SK-N-SH (cell line): ENCODE measurements around the gene HSPA4L. TPM values are rescaled to one million over a fixed set of nuclear protein-coding genes. Genes with fewer than 3 reads are reported as not detected.

ENCODE experiments used
- CTCF ChIA-PET: fragments of 300-600, 350-600 bp; formaldehyde crosslinking; extraction: SDS; loops from one replicate; lab custom pipeline; 2021; lab: Yijun Ruan, JAX
- POLR2A ChIA-PET: fragments of 350-600 bp; sonication (Branson Sonifier 250); formaldehyde crosslinking; extraction: SDS; loops from one replicate; lab custom pipeline; 2020; ENCODE audit warnings: antibody characterized with exemption, inconsistent platforms; lab: Yijun Ruan, JAX
- DNase-seq: peaks from one replicate; pipeline ENCODE4 v3.0.0; 2012
- H2AFZ ChIP-seq: fragments of 200-600 bp; sonication (generic); 2 replicates; pipeline ENCODE4 v1.8.1; 2016; ENCODE audit warnings: antibody characterized with exemption, mild to moderate bottlenecking, low read depth
- H3F3A ChIP-seq: fragments of 200-600 bp; sonication (generic); replicated peaks from 2 replicates; pipeline ENCODE3; 2016; ENCODE audit warnings: antibody characterized with exemption, mild to moderate bottlenecking; ENCODE audit not compliant: insufficient read depth
- H3K27ac ChIP-seq, 2 experiments: fragments of 200-500 bp in 1 of 2; fragments of 200-600 bp in 1 of 2; sonication (Bioruptor generic) in 1 of 2; sonication (generic), shearing (Covaris generic) in 1 of 2; 2 replicates each; pipeline versions ENCODE4 v1.5.1 to v1.6.1; 2014 to 2016; ENCODE audit warnings: low read depth in 2 of 2, inconsistent platforms in 1 of 2, low read length in 1 of 2, mild to moderate bottlenecking in 1 of 2, mixed read lengths in 1 of 2
- H3K27me3 ChIP-seq: fragments of 200-600 bp; sonication (generic), shearing (Covaris generic); 2 replicates; pipeline ENCODE4 v1.6.1; 2016; ENCODE audit warnings: mixed run types; ENCODE audit not compliant: insufficient read depth
- H3K36me3 ChIP-seq, 2 experiments: fragments of 200-500 bp in 1 of 2; fragments of 200-600 bp in 1 of 2; sonication (Bioruptor generic) in 1 of 2; sonication (generic) in 1 of 2; replicated peaks in 1 of 2; 2 replicates each; pipeline versions ENCODE3 to v1.5.1; 2014 to 2016; ENCODE audit warnings: low read length in 1 of 2, mild to moderate bottlenecking in 1 of 2; ENCODE audit not compliant: insufficient read depth in 2 of 2, control insufficient read depth in 1 of 2
- H3K4me1 ChIP-seq, 2 experiments: fragments of 200-500 bp in 1 of 2; fragments of 200-600 bp in 1 of 2; sonication (Bioruptor generic) in 1 of 2; sonication (generic), shearing (Covaris generic) in 1 of 2; 2 replicates each; pipeline versions ENCODE4 v1.5.1 to v1.6.1; 2014 to 2016; ENCODE audit warnings: low read depth in 1 of 2, low read length in 1 of 2, mixed run types in 1 of 2; ENCODE audit not compliant: insufficient read depth in 2 of 2, control insufficient read depth in 1 of 2
- H3K4me2 ChIP-seq: fragments of 200-600 bp; sonication (generic), shearing (Covaris generic); 2 replicates; pipeline ENCODE4 v1.6.1; 2017; ENCODE audit warnings: mixed run types
- H3K4me3 ChIP-seq, 2 experiments: fragments of 200-500 bp in 1 of 2; fragments of 200-600 bp in 1 of 2; sonication (Bioruptor generic) in 1 of 2; sonication (generic), shearing (Covaris generic) in 1 of 2; 2 replicates each; pipeline versions ENCODE4 v1.5.1 to v1.8.1; 2014 to 2016; ENCODE audit warnings: low read depth in 2 of 2, inconsistent platforms in 1 of 2, low read length in 1 of 2, mild to moderate bottlenecking in 1 of 2, mixed read lengths in 1 of 2, moderate library complexity in 1 of 2
- H3K79me2 ChIP-seq: fragments of 200-600 bp; sonication (generic); 2 replicates; pipeline ENCODE4 v1.8.1; 2017; ENCODE audit warnings: mild to moderate bottlenecking; ENCODE audit not compliant: insufficient read depth
- H3K9ac ChIP-seq: fragments of 200-600 bp; sonication (generic); 2 replicates; pipeline ENCODE4 v1.6.1; 2017; ENCODE audit warnings: mixed run types
- H3K9me2 ChIP-seq: fragments of 200-600 bp; sonication (generic); 2 replicates; pipeline ENCODE4 v1.6.1; 2017; ENCODE audit warnings: mixed run types
- H3K9me3 ChIP-seq: fragments of 200-600 bp; sonication (generic); 2 replicates; pipeline ENCODE4 v1.6.1; 2017; ENCODE audit warnings: mixed run types, mild to moderate bottlenecking, moderate library complexity
- H4K20me1 ChIP-seq: fragments of 200-600 bp; sonication (generic); 2 replicates; pipeline ENCODE4 v1.6.1; 2017; ENCODE audit warnings: mild to moderate bottlenecking, mixed run types; ENCODE audit not compliant: insufficient read depth
- CHD2 ChIP-seq: fragments of 150-350 bp; IDR thresholded peaks from 2 replicates; pipeline ENCODE4 v1.6.1; 2018; ENCODE audit warnings: low read length; ENCODE audit not compliant: partially characterized antibody
- FOXJ3 ChIP-seq: sonication (generic); formaldehyde crosslinking; IDR thresholded peaks from 2 replicates; pipeline ENCODE4 v1.5.1; 2020; ENCODE audit warnings: mild to moderate bottlenecking, missing genetic modification reagents
- GABPA ChIP-seq: IDR thresholded peaks from 2 replicates; pipeline ENCODE4 v1.4.0; 2012; ENCODE audit warnings: low read depth, mild to moderate bottlenecking
- JUND ChIP-seq: IDR thresholded peaks from 2 replicates; pipeline ENCODE4 v1.4.0; 2012
- MAX ChIP-seq: IDR thresholded peaks from 2 replicates; pipeline ENCODE4 v1.4.0; 2012; ENCODE audit warnings: low read depth
- NFIC ChIP-seq: IDR thresholded peaks from 2 replicates; pipeline ENCODE4 v1.4.0; 2012; ENCODE audit warnings: borderline replicate concordance
- POLR2AphosphoS5 ChIP-seq: IDR thresholded peaks from 2 replicates; pipeline ENCODE4 v1.6.1; 2012; ENCODE audit warnings: low read depth, low read length
- RAD21 ChIP-seq: IDR thresholded peaks from 2 replicates; pipeline ENCODE4 v1.6.1; 2012; ENCODE audit warnings: mild to moderate bottlenecking, low read length
- RCOR1 ChIP-seq: fragments of 150-350 bp; IDR thresholded peaks from 2 replicates; pipeline ENCODE4 v1.6.1; 2017; ENCODE audit warnings: antibody characterized with exemption, low read length
- RXRA ChIP-seq: IDR thresholded peaks from 2 replicates; pipeline ENCODE4 v1.4.0; 2012; ENCODE audit warnings: low read depth, mild to moderate bottlenecking, borderline replicate concordance
- SIN3A ChIP-seq: IDR thresholded peaks from 2 replicates; pipeline ENCODE4 v1.6.1; 2012; ENCODE audit warnings: low read depth, mild to moderate bottlenecking, low read length, moderate library complexity, borderline replicate concordance
- SMC3 ChIP-seq: IDR thresholded peaks from 2 replicates; pipeline ENCODE4 v1.6.1; 2012; ENCODE audit warnings: low read depth, low read length, improper control_type of control experiment
- TCF12 ChIP-seq: IDR thresholded peaks from 2 replicates; pipeline ENCODE4 v1.4.0; 2012
- TEAD4 ChIP-seq: IDR thresholded peaks from 2 replicates; pipeline ENCODE4 v1.4.0; 2012; ENCODE audit warnings: mild to moderate bottlenecking, borderline replicate concordance; ENCODE audit not compliant: insufficient read depth
- USF2 ChIP-seq: fragments of 150-350 bp; IDR thresholded peaks from 2 replicates; pipeline ENCODE4 v1.6.1; 2017; ENCODE audit warnings: antibody characterized with exemption, low read length, low read depth, borderline replicate concordance
- YY1 ChIP-seq: IDR thresholded peaks from 2 replicates; pipeline ENCODE4 v1.4.0; 2012; ENCODE audit warnings: low read depth, mild to moderate bottlenecking
- WGBS: methylation state at CpG from one replicate; pipeline ENCODE4 v1.1.6; 2017; ENCODE audit warnings: low lambda C conversion rate; 5-methylcytosine and 5-hydroxymethylcytosine counted together
- polyA plus RNA-seq, 3 experiments: library from polyadenylated mRNA; depleted of rRNA; stranded (reverse); fragments of >200 nt; gene quantifications; 2 replicates each; pipeline ENCODE4 v1.2.3, GENCODE V29; 2012
- TF ChIP-seq, protein P1 (sequence below): fragments of 200-600 bp; sonication (generic); IDR thresholded peaks from 2 replicates; pipeline ENCODE4 v1.6.1; 2017; ENCODE audit warnings: antibody characterized with exemption, mild to moderate bottlenecking, moderate library complexity

Gene HSPA4L
- polyA plus RNA-seq, 1 of the 3 experiments (the other 2 are of a cell fraction) = 1.6 TPM

GRCh38 chr4:127748957-127749356, 33.2 kb upstream of the HSPA4L start:
- Histone ChIP-seq H3K4me2 (no peak overlapping the region), H3K4me1 (no peaks in the 10 kb centered on the region), H4K20me1 (no peaks in the 10 kb centered on the region), H3K9me3 (no peaks in the 10 kb centered on the region), H3K4me3 (no peak overlapping the region), H3F3A (no peaks in the 10 kb centered on the region), H3K79me2 (no peaks in the 10 kb centered on the region), H3K9me2 (no peaks in the 10 kb centered on the region), H3K36me3 (no peaks in the 10 kb centered on the region), H3K27me3 (no peaks in the 10 kb centered on the region), H2AFZ (no peak overlapping the region), H3K27ac (no peak overlapping the region), H3K9ac (no peak overlapping the region)
- no peak for DNase-seq
- TF ChIP-seq USF2 (no peak), NFIC (no peak), POLR2AphosphoS5 (no peak), RCOR1 (no peak), MAX (no peak), SIN3A (no peak), TCF12 (no peak), CHD2 (no peak), TEAD4 (no peak), JUND (no peak), FOXJ3 (CRISPR knock-in tag) (no peak), GABPA (no peak), SMC3 (no peak)
- TF ChIP-seq, protein P1, sequence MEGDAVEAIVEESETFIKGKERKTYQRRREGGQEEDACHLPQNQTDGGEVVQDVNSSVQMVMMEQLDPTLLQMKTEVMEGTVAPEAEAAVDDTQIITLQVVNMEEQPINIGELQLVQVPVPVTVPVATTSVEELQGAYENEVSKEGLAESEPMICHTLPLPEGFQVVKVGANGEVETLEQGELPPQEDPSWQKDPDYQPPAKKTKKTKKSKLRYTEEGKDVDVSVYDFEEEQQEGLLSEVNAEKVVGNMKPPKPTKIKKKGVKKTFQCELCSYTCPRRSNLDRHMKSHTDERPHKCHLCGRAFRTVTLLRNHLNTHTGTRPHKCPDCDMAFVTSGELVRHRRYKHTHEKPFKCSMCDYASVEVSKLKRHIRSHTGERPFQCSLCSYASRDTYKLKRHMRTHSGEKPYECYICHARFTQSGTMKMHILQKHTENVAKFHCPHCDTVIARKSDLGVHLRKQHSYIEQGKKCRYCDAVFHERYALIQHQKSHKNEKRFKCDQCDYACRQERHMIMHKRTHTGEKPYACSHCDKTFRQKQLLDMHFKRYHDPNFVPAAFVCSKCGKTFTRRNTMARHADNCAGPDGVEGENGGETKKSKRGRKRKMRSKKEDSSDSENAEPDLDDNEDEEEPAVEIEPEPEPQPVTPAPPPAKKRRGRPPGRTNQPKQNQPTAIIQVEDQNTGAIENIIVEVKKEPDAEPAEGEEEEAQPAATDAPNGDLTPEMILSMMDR = no peak
- 50% methylated on average over 2 of the region's 2 CpGs for WGBS
- ChIA-PET CTCF (interaction anchor here (1.6 kb wide), 1 partner anchor 142 kb away, joined by 3 read pairs; no protein-coding TSS in a partner anchor), POLR2A (no interaction called here)

DNA sequence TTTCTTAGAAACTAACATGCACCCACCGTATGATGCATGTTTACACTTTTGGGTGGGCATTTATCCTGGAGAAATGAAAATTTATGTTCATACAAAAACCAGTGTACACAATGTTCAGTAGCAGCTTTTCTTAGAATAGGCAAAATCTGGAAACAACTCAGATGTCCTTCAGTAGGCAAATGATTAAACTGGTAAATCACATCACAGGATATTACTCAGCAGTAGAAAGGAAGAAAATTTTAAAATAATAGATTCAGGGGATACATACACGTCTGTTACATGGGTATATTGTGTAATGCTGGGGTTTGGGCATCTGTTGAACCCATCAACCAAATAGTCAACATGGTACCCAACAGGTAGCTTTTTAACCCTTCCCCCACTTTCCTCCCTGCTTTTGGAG, 25.2 kb upstream of the HSPA4L start:
- no peak overlapping the region for H3K27ac ChIP-seq
- H3F3A ChIP-seq = no peaks in the 10 kb centered on the region
- H3K9me3 ChIP-seq = 0 out of 2 replicates have a peak, but pooled peaks cover 2% of the 10 kb centered on the region
- H4K20me1 ChIP-seq = no peaks in the 10 kb centered on the region
- DNase-seq = no peak
- TF ChIP-seq POLR2AphosphoS5 (no peak), YY1 (no peak), USF2 (no peak), NFIC (no peak), SMC3 (no peak), MAX (no peak), RAD21 (no peak), RXRA (no peak)
- no peak overlapping the region for H3K4me3 ChIP-seq
- CTCF ChIA-PET = no interaction called here
- no peaks in the 10 kb centered on the region for H3K79me2 ChIP-seq
- no peaks in the 10 kb centered on the region for H3K27me3 ChIP-seq
- POLR2A ChIA-PET = no interaction called here
- no peaks in the 10 kb centered on the region for H3K9me2 ChIP-seq
- no peak overlapping the region for H3K9ac ChIP-seq
- H3K4me2 ChIP-seq = no peak overlapping the region
- 46% methylated on average over 2 of the region's 2 CpGs for WGBS
- no peak overlapping the region for H2AFZ ChIP-seq
- H3K36me3 ChIP-seq = no peaks in the 10 kb centered on the region
- no peaks in the 10 kb centered on the region for H3K4me1 ChIP-seq
